ENCODE results near the gene NCOA3.

The NCOA3 gene

GRCh38 chr20:47669489-47669888, 167.8 kb downstream of the NCOA3 start:
- DNase-seq: no peak

- no peak for DNase-seq
Measured at GRCh38 chr20:47669927-47670890, 168.5 kb downstream of the NCOA3 start.

GRCh38 chr20:47670913-47671312, 169.2 kb downstream of the NCOA3 start:
- DNase-seq: no peak

- DNase-seq: no peak
Measured at GRCh38 chr20:47672166-47672565, 170.5 kb downstream of the NCOA3 start.

- no peak for DNase-seq
Measured at GRCh38 chr20:47672886-47673670, 171.4 kb downstream of the NCOA3 start.

- DNase-seq: no peak
Measured at GRCh38 chr20:47673671-47673955, 171.9 kb downstream of the NCOA3 start.

GRCh38 chr20:47674145-47674544, 172.5 kb downstream of the NCOA3 start:
- no peak for DNase-seq

- DNase-seq: no peak
Measured at GRCh38 chr20:47674686-47675085, 173.0 kb downstream of the NCOA3 start.

- no peak for DNase-seq
Measured at GRCh38 chr20:47675190-47676142, 173.8 kb downstream of the NCOA3 start.

- DNase-seq: no peak
Measured at GRCh38 chr20:47676219-47676721, 174.6 kb downstream of the NCOA3 start.

GRCh38 chr20:47676912-47677634, 175.4 kb downstream of the NCOA3 start:
- DNase-seq: no peak

GRCh38 chr20:47677635-47678453, 176.2 kb downstream of the NCOA3 start:
- DNase-seq: peak; percentile 62

- DNase-seq: no peak
Measured at GRCh38 chr20:47678536-47678935, 176.8 kb downstream of the NCOA3 start.

GRCh38 chr20:47679462-47679861, 177.8 kb downstream of the NCOA3 start:
- DNase-seq: no peak

GRCh38 chr20:47680804-47681529, 179.3 kb downstream of the NCOA3 start:
- DNase-seq: no peak

- DNase-seq: no peak
Measured at GRCh38 chr20:47682028-47682783, 180.5 kb downstream of the NCOA3 start.

GRCh38 chr20:47682916-47683315, 181.2 kb downstream of the NCOA3 start:
- DNase-seq: no peak

- DNase-seq: no peak
Measured at GRCh38 chr20:47684306-47685080, 182.8 kb downstream of the NCOA3 start.

GRCh38 chr20:47686545-47686944, 184.9 kb downstream of the NCOA3 start:
- peak; percentile 22 for DNase-seq
